Measurements from ENCODE around the gene PLCH1.
"Not testable (repeated sequence)": the region's sequence is repeated elsewhere in the genome, so short reads cannot be mapped to it uniquely, and the experiment has no call there.

The PLCH1 gene

DNA sequence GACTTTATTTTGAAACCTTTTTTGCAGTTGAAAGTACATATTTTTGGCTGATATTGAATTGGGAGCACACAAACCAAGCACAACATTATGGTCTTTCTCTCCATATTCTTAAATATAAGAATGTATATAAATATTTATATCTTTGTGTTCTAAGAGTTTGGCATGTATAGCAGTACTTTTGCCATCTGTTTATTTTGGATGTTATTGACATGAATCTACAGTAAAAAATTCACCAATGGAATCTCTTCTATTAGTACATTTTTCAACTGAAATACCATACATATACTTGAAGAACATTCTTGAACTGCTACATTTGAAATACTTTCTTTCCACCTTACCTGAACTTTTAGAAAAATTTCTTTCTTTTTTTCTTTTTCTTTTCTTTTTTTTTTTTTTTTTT is 342.2 kb downstream of the PLCH1 start:
- Histone ChIP-seq H3K79me1 (replicated peaks; ENCODE audit: low read length, poor library complexity, severe bottlenecking) (no peaks in the 10 kb centered on the region), H2BK12ac (ENCODE audit: low read length in 2 of 2) (no peak overlapping the region), H3K4me3 (ENCODE audit: insufficient read depth in 1 of 2, low read depth in 1 of 2, low read length in 2 of 2) (no peak overlapping the region), H3K14ac (ENCODE audit: low read length in 2 of 2) (no peak overlapping the region), H3K18ac (ENCODE audit: low read depth in 1 of 2, low read length in 2 of 2) (no peak overlapping the region), H3K27me3 (ENCODE audit: control insufficient read depth in 1 of 2, insufficient read depth in 1 of 2, low read length in 2 of 2) (no peaks in the 10 kb centered on the region), H4K8ac (ENCODE audit: low read length) (no peak overlapping the region), H2AK5ac (ENCODE audit: low read length, severe bottlenecking) (no peak overlapping the region), H2AFZ (ENCODE audit: low read depth, low read length) (no peak overlapping the region), H3K27ac (ENCODE audit: low read length, poor library complexity, severe bottlenecking) (no peak overlapping the region), H2BK15ac (ENCODE audit: low read depth, poor library complexity, severe bottlenecking) (no peak overlapping the region), H3K36me3 (ENCODE audit: control insufficient read depth in 1 of 2, insufficient read depth in 2 of 2, low read depth in 1 of 2, low read length in 2 of 2) (no peaks in the 10 kb centered on the region), H2BK5ac (ENCODE audit: low read depth, low read length, poor library complexity, severe bottlenecking) (no peak overlapping the region), H2BK120ac (ENCODE audit: low read depth, low read length) (no peak overlapping the region), H3K4ac (ENCODE audit: low read depth in 1 of 2, low read length in 2 of 2) (no peak overlapping the region), H3K23ac (ENCODE audit: low read length in 2 of 2) (no peak overlapping the region), H3K9ac (ENCODE audit: low read length) (no peak overlapping the region), H3K9me3 (ENCODE audit: control insufficient read depth, low read length) (no peaks in the 10 kb centered on the region), H3K4me1 (ENCODE audit: control insufficient read depth, insufficient read depth, low read depth, low read length) (no peaks in the 10 kb centered on the region), H3K4me2 (ENCODE audit: low read length, poor library complexity, severe bottlenecking) (no peak overlapping the region), H4K91ac (ENCODE audit: low read length) (no peak overlapping the region)
- no peak for DNase-seq

DNA sequence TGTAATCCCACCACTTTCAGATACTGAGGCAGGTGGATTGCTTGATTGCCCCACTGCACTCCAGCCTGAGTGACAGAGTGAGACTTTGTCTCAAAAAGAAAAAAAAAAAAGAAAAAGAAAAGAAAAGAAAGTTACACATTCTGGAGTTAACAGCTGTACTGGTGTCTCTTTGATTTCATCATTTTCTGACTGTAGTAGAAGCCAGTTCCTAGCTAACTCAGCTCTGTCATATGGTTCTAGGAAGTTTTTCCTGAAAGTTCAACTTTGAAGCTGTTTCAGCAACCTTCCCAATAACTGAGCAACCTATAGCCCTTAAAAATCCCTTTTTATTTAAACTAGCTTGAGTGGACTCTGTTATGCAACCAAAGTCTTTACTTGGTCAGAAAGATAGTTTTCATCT is 346.8 kb downstream of the PLCH1 start:
- no peaks in the 10 kb centered on the region for H3K79me1 ChIP-seq (replicated peaks; ENCODE audit: low read length, poor library complexity, severe bottlenecking)
- H2BK120ac ChIP-seq (ENCODE audit: low read depth, low read length), result no peak overlapping the region
- no peaks in the 10 kb centered on the region for H3K36me3 ChIP-seq (ENCODE audit: control insufficient read depth in 1 of 2, insufficient read depth in 2 of 2, low read depth in 1 of 2, low read length in 2 of 2)
- H4K91ac ChIP-seq (ENCODE audit: low read length), result no peak overlapping the region
- H3K9ac ChIP-seq (ENCODE audit: low read length), result no peak overlapping the region
- no peaks in the 10 kb centered on the region for H3K9me3 ChIP-seq (ENCODE audit: control insufficient read depth, low read length)
- H3K4me1 ChIP-seq (ENCODE audit: control insufficient read depth, insufficient read depth, low read depth, low read length), result no peaks in the 10 kb centered on the region
- no peak overlapping the region for H3K4ac ChIP-seq (ENCODE audit: low read depth in 1 of 2, low read length in 2 of 2)
- H2BK5ac ChIP-seq (ENCODE audit: low read depth, low read length, poor library complexity, severe bottlenecking), result no peak overlapping the region
- H2BK15ac ChIP-seq (ENCODE audit: low read depth, poor library complexity, severe bottlenecking), result no peak overlapping the region
- H2AK5ac ChIP-seq (ENCODE audit: low read length, severe bottlenecking), result no peak overlapping the region
- H3K14ac ChIP-seq (ENCODE audit: low read length in 2 of 2), result no peak overlapping the region
- H3K23ac ChIP-seq (ENCODE audit: low read length in 2 of 2), result no peak overlapping the region
- no peak overlapping the region for H3K27ac ChIP-seq (ENCODE audit: low read length, poor library complexity, severe bottlenecking)
- no peak overlapping the region for H4K8ac ChIP-seq (ENCODE audit: low read length)
- H2BK12ac ChIP-seq (ENCODE audit: low read length in 2 of 2), result no peak overlapping the region
- no peak overlapping the region for H3K18ac ChIP-seq (ENCODE audit: low read depth in 1 of 2, low read length in 2 of 2)
- peak; percentile 12 for DNase-seq
- no peak overlapping the region for H2AFZ ChIP-seq (ENCODE audit: low read depth, low read length)
- no peaks in the 10 kb centered on the region for H3K27me3 ChIP-seq (ENCODE audit: control insufficient read depth in 1 of 2, insufficient read depth in 1 of 2, low read length in 2 of 2)
- H3K4me2 ChIP-seq (ENCODE audit: low read length, poor library complexity, severe bottlenecking), result no peak overlapping the region
- no peak overlapping the region for H3K4me3 ChIP-seq (ENCODE audit: insufficient read depth in 1 of 2, low read depth in 1 of 2, low read length in 2 of 2)

DNA sequence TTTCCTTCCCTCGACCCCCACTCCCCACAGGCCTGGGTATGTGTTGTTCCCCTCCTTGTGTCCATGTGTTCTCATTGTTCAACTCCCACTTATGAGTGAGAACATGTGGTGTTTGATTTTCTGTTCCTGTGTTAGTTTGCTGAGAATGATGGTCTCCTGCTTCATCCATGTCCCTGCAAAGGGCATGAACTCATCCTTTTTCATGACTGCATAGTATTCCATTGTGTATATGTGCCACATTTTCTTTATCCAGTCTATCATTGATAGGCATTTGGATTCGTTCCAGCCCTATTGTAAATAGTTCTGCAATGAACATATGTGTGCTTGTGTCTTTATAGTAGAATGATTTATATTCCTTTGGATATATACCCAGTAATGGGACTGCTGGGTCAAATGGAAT is 350.0 kb downstream of the PLCH1 start:
- not testable (repeated sequence) for H3K36me3 ChIP-seq (ENCODE audit: control insufficient read depth in 1 of 2, insufficient read depth in 2 of 2, low read depth in 1 of 2, low read length in 2 of 2); DNase-seq; H3K18ac ChIP-seq (ENCODE audit: low read depth in 1 of 2, low read length in 2 of 2); H3K23ac ChIP-seq (ENCODE audit: low read length in 2 of 2); H3K27ac ChIP-seq (ENCODE audit: low read length, poor library complexity, severe bottlenecking); H2BK120ac ChIP-seq (ENCODE audit: low read depth, low read length); H2AK5ac ChIP-seq (ENCODE audit: low read length, severe bottlenecking); H3K9ac ChIP-seq (ENCODE audit: low read length); H3K9me3 ChIP-seq (ENCODE audit: control insufficient read depth, low read length); H4K91ac ChIP-seq (ENCODE audit: low read length); H2AFZ ChIP-seq (ENCODE audit: low read depth, low read length); H3K14ac ChIP-seq (ENCODE audit: low read length in 2 of 2); H2BK12ac ChIP-seq (ENCODE audit: low read length in 2 of 2); H3K4me2 ChIP-seq (ENCODE audit: low read length, poor library complexity, severe bottlenecking); H3K79me1 ChIP-seq (replicated peaks; ENCODE audit: low read length, poor library complexity, severe bottlenecking); H2BK15ac ChIP-seq (ENCODE audit: low read depth, poor library complexity, severe bottlenecking); H4K8ac ChIP-seq (ENCODE audit: low read length); H3K4ac ChIP-seq (ENCODE audit: low read depth in 1 of 2, low read length in 2 of 2); H3K4me1 ChIP-seq (ENCODE audit: control insufficient read depth, insufficient read depth, low read depth, low read length); H3K4me3 ChIP-seq (ENCODE audit: insufficient read depth in 1 of 2, low read depth in 1 of 2, low read length in 2 of 2); H2BK5ac ChIP-seq (ENCODE audit: low read depth, low read length, poor library complexity, severe bottlenecking); H3K27me3 ChIP-seq (ENCODE audit: control insufficient read depth in 1 of 2, insufficient read depth in 1 of 2, low read length in 2 of 2)
- 100% methylated on average over 1 of the region's 2 CpGs for WGBS

DNA sequence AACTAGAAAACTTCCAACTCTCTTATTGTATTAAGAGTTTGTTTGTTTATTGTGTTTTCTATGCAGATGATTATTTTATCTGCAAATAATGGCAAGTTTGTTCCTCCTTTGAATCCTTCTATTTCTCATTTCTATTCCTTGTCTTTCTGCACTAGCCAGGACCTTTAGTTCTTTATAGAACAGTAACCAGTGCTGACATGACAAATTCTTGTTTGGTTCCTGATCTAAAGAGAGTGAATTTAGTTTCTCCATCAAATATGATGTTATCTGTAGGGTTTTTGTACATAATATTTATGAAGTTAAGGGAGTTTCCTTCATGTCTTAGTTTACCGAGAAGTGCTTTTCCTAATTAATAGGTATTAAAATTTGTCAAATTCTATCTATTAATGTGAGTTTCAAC is 350.6 kb downstream of the PLCH1 start:
- Histone ChIP-seq H3K23ac (ENCODE audit: low read length in 2 of 2) (no peak overlapping the region), H3K4ac (ENCODE audit: low read depth in 1 of 2, low read length in 2 of 2) (no peak overlapping the region), H3K36me3 (ENCODE audit: control insufficient read depth in 1 of 2, insufficient read depth in 2 of 2, low read depth in 1 of 2, low read length in 2 of 2) (no peaks in the 10 kb centered on the region), H2BK12ac (ENCODE audit: low read length in 2 of 2) (no peak overlapping the region), H3K18ac (ENCODE audit: low read depth in 1 of 2, low read length in 2 of 2) (no peak overlapping the region), H4K8ac (ENCODE audit: low read length) (no peak overlapping the region), H4K91ac (ENCODE audit: low read length) (no peak overlapping the region), H2AK5ac (ENCODE audit: low read length, severe bottlenecking) (no peak overlapping the region), H3K14ac (ENCODE audit: low read length in 2 of 2) (no peak overlapping the region), H3K9me3 (ENCODE audit: control insufficient read depth, low read length) (no peaks in the 10 kb centered on the region), H3K27ac (ENCODE audit: low read length, poor library complexity, severe bottlenecking) (no peak overlapping the region), H3K4me2 (ENCODE audit: low read length, poor library complexity, severe bottlenecking) (no peak overlapping the region), H3K9ac (ENCODE audit: low read length) (no peak overlapping the region), H3K79me1 (replicated peaks; ENCODE audit: low read length, poor library complexity, severe bottlenecking) (no peaks in the 10 kb centered on the region), H2BK15ac (ENCODE audit: low read depth, poor library complexity, severe bottlenecking) (no peak overlapping the region), H2AFZ (ENCODE audit: low read depth, low read length) (no peak overlapping the region), H3K27me3 (ENCODE audit: control insufficient read depth in 1 of 2, insufficient read depth in 1 of 2, low read length in 2 of 2) (no peaks in the 10 kb centered on the region), H3K4me1 (ENCODE audit: control insufficient read depth, insufficient read depth, low read depth, low read length) (peaks cover 4% of the 10 kb centered on the region), H2BK5ac (ENCODE audit: low read depth, low read length, poor library complexity, severe bottlenecking) (no peak overlapping the region), H2BK120ac (ENCODE audit: low read depth, low read length) (no peak overlapping the region), H3K4me3 (ENCODE audit: insufficient read depth in 1 of 2, low read depth in 1 of 2, low read length in 2 of 2) (no peak overlapping the region)
- DNase-seq, result no peak
- WGBS, result no CpG with 5 or more reads among the region's 1 CpG
